Stimulated activated effector memory CD8-positive, alpha-beta T cell treated with anti-CD3 and anti-CD28 coated beads, Interleukin-12 subunit alpha, Interleukin-12 subunit beta, amount 100 ng/mL, for 72 hours (primary cell): Measurements from ENCODE around the gene GLRX.

ENCODE experiments used
- ATAC-seq: fragments of 150-1000 bp; cut with Tn5 transposase; 2 replicates; pipeline ENCODE4 v1.10.0; 2021
- DNase-seq, 2 donors: peaks; one replicate each; pipeline ENCODE4 v3.0.0; 2021 to 2022; ENCODE audit warnings: low spot score in 2 of 2
- H3K27ac Mint-ChIP-seq: one replicate; pipeline ENCODE4 v1.8.0; 2022; ENCODE audit warnings: mild to moderate bottlenecking, mixed read lengths
- H3K36me3 Mint-ChIP-seq: one replicate; pipeline ENCODE4 v1.8.0; 2022; ENCODE audit warnings: mild to moderate bottlenecking, mixed read lengths
- H3K4me1 Mint-ChIP-seq: one replicate; pipeline ENCODE4 v1.8.0; 2022; ENCODE audit warnings: mixed read lengths
- H3K4me3 Mint-ChIP-seq: one replicate; pipeline ENCODE4 v1.8.0; 2022; ENCODE audit warnings: mild to moderate bottlenecking, mixed read lengths
- H3K9me3 Mint-ChIP-seq: one replicate; pipeline ENCODE4 v1.8.0; 2022; ENCODE audit warnings: mixed read lengths

GLRX gene

GRCh38 chr5:95771892-95772291 is 50.6 kb downstream of the GLRX start:
- H3K4me3 Mint-ChIP-seq: no peak overlapping the region
- no peak for DNase-seq
- peaks cover 5% of the 10 kb centered on the region for H3K4me1 Mint-ChIP-seq
- no peaks in the 10 kb centered on the region for H3K36me3 Mint-ChIP-seq
- ATAC-seq: no peak
- no peaks in the 10 kb centered on the region for H3K9me3 Mint-ChIP-seq
- H3K27ac Mint-ChIP-seq: no peak overlapping the region

- H3K4me3 Mint-ChIP-seq: no peak overlapping the region
- no peak for DNase-seq
- H3K36me3 Mint-ChIP-seq: no peaks in the 10 kb centered on the region
- peaks cover 5% of the 10 kb centered on the region for H3K4me1 Mint-ChIP-seq
- no peak for ATAC-seq
- no peak overlapping the region for H3K27ac Mint-ChIP-seq
- no peaks in the 10 kb centered on the region for H3K9me3 Mint-ChIP-seq
These were observed 51.5 kb downstream of the GLRX start for GRCh38 chr5:95770830-95771708.

- Mint-ChIP-seq H3K9me3 (no peaks in the 10 kb centered on the region), H3K4me3 (no peak overlapping the region), H3K4me1 (peaks cover 5% of the 10 kb centered on the region), H3K27ac (no peak overlapping the region), H3K36me3 (no peaks in the 10 kb centered on the region)
- ATAC-seq (no peak), DNase-seq (no peak)
These were observed 53.8 kb downstream of the GLRX start for GRCh38 chr5:95768731-95769130.

GRCh38 chr5:95763941-95764340 is 58.6 kb downstream of the GLRX start:
- H3K27ac Mint-ChIP-seq: no peak overlapping the region
- DNase-seq (no peak), ATAC-seq (no peak)
- no peaks in the 10 kb centered on the region for H3K36me3 Mint-ChIP-seq
- no peaks in the 10 kb centered on the region for H3K9me3 Mint-ChIP-seq
- H3K4me3 Mint-ChIP-seq: no peak overlapping the region
- peaks cover 21% of the 10 kb centered on the region for H3K4me1 Mint-ChIP-seq
